GM21447 (cell line): ENCODE results near the gene ERAL1.
"Not testable (repeated sequence)": the region's sequence is repeated elsewhere in the genome, so short reads cannot be mapped to it uniquely, and the experiment has no call there.

Experiments
- ATAC-seq: cut with Tn5 transposase; IDR thresholded peaks from one replicate; pipeline ENCODE4 v1.9.1; 2021; ENCODE audit not compliant: unreplicated experiment

The ERAL1 gene

GRCh38 chr17:28897769-28898526 is 43.1 kb downstream of the ERAL1 start:
- no peak for ATAC-seq

- no peak for ATAC-seq
These were observed 43.7 kb downstream of the ERAL1 start for GRCh38 chr17:28898527-28898955.

DNA sequence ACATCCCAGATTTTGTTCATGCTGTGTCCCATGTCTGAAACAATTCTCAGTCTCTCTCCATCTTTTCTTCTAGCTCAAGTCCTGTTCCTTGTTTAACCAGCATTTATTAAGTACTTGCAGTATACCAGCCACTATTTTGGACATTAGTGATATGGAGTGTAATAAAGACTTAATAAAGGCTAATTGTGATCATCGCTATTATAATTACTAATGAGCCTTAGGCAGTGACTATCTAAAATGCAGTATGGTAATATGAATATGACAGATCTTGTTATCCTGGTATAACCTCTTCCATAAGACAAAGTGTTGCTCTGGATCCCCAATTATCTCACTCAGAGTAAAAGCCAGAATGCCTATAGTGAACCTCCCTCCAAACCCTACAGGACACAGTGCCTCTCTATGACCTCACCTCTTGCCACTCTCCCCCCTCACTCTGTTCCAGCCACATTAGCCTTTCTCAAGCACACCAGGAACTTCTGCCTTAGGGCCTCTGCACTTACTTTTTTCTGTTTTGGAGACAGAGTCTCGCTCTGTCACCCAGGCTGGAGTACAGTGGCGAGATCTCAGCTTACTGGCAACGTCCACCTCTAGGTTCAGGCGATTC is 44.5 kb downstream of the ERAL1 start:
- ATAC-seq: no peak

GRCh38 chr17:28900986-28901726 is 46.3 kb downstream of the ERAL1 start:
- ATAC-seq: no peak

DNA sequence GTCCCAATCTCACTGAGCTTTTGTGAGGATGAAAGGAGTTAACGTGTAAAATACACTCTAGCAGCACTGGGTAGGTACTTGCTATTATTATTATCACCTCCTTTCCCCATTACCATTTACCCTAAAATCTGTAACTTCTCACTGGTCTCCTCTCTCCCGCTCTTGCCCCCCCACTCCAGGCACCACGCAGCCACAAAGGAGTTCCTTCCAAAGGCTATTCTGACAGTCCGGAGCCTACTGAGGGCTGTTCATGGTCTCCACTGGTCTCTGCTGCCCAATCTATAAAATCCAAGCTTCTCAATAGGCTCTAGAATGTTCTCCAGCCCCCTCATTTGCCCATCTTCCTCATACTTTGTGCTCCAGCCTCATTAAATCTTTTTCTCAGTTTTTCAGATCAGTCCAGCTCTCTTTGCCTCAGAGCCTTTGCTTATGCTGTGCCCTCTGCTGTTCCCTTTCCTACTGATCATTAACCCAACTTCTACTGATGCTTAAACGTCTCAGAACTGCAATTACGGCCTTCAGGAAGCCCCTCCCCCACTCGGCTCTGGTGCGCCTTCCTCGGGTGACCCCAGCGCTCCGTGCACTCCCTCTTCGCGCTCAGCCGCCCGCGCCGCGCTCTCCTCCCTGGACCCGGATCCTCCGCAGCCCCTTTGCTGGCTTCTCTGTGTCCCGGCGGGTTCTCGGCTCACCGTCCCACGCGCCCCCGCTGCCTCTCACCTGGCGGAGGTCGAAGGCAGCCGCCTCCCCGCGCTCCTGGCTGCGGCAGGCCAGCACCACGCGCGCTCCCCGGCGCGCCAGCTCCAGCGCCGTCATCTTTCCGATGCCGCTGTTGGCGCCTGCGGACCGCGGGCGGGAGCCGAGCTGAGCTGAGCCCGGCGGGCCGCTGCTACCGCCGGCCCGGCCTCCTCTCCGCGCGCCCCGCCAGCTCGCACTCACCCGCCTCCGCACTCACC is 47.3 kb downstream of the ERAL1 start:
- ATAC-seq: peak; percentile 36

- peak; percentile 83 for ATAC-seq
These were observed 48.2 kb downstream of the ERAL1 start, which contains the start of gene DHRS13 for GRCh38 chr17:28902819-28903545. TSS of gene DHRS13 (minus strand) at chr17:28903079. CDS start at chr17:28902944, 135 bp downstream.

DNA sequence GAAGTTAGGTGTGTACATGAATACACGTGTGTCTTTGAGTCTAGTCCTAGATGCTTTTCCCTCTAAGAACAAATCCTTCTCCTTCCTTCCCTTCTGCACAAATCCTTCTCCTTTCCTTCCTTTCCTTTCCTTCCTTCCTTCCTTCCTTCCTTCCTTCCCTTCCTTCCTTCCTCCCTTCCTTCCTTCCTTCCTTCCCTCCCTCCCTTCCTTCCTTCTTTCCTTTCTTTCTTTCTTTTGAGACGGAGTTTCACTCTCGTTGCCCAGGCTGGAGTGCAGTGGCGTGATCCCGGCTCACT is 48.7 kb downstream of the ERAL1 start:
- ATAC-seq: not testable (repeated sequence)

DNA sequence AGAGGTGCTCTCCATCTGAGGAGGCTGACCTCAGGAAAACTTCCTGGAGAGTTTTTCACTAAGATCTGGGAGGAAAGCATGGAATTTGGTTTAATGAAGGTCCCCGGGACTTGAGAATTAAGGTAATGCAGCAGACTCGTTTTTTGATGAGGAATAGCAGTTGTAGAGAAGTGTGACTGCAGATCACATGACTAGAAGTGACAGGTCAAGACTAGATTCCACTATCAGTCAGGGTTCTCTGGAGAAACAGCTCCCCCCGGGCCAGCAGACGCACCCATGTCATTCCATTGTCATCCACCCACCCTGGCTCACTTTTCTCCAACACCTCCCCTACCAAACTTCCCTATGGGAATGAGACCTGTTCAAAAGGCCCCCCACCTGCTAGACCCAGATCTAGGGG is 50.0 kb downstream of the ERAL1 start:
- no peak for ATAC-seq

GRCh38 chr17:28906276-28906675 is 51.5 kb downstream of the ERAL1 start:
- no peak for ATAC-seq

DNA sequence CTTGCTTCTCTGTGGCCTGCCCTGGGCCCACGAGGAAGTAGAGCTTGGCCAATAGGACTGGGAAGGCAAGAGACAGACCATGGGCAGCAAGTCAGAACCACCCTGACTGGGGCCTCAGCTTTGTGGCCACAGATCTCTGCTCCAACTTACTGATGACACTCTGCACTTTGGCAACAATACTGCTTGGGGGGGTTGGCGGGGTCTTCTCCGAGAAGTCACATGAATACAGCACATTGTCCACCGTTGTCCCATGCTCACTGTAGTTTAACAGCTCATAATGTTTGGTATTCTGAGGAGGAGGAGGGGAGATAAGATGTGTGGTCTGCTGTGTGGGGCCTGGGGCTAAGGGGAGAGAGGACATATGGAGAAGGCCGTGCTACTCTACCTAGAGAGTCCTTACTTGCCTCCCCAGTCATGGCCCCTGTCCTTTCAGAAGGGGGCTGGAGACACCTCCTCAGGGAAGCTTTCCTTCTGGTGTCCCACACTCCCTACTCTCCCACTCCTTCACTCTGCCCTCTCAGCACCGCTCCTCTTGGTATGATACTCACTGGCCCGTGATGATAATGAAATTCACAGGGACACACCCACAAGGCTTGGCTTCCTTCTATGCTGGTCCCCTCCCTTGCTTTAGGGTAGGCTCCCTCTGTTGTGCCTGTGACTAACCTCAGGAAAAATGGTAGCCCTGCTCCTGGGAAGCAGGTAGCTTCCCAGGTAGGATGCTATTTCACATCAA is 52.1 kb downstream of the ERAL1 start:
- ATAC-seq: no peak

- ATAC-seq: no peak
These were observed 53.1 kb downstream of the ERAL1 start for GRCh38 chr17:28907709-28908475.

DNA sequence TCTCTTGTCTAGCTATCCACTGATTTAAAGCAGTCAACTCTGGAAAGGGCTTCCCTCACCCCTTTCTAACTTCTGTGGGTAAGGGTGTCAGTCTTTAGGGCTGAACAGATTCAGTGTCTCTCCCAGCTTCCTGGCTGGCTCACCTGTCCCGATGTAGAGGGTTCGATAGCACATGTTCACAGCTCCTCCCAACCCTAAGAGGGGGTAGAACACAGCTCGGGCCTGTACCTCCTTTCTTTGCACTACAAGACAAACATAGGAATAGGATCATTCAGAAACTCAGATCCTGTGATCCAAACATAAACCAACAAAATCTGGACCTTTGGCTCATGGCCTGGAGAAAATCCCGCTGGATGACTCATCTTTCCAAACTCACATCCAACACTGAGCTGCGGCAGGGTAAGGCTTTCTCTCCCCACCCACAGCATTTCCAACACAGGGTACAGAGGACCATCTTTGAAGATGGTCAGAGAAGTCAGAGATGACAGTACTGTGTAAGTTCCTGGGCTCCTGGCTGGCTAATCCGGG is 53.9 kb downstream of the ERAL1 start:
- no peak for ATAC-seq

DNA sequence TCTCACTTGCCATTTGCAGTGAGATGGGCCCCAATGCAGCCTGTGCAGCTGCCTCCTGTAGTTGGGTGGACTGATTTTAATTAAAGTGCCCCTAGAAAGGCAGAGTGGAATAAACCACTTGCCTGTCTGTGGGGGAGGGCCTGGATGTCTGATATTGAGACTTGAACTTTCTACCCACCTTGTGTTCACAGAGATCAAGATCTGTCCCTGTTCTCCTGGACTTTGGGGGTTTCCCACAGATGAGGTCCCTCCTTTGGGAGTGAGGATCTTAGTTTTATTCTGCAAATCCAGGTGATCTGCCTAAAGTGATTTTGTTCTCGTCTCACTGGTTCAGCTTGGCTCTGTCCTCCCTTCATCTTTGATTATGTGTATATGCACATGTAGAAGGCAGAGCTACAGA is 55.7 kb downstream of the ERAL1 start:
- ATAC-seq: no peak
